H1 (cell line): Measurements from ENCODE around the gene MFAP4. TPM values are rescaled to one million over a fixed set of nuclear protein-coding genes. Genes with fewer than 3 reads are reported as not detected.

Experiments
- CTCF ChIA-PET: fragments of 300-600 bp; sonication (Branson Sonifier 250); formaldehyde crosslinking; loops from one replicate; lab custom pipeline; 2021; ENCODE audit not compliant: partially characterized antibody; lab: Charles Lee
- POLR2A ChIA-PET: fragments of 300-600 bp; sonication (Branson Sonifier 250); formaldehyde crosslinking; loops from one replicate; lab custom pipeline; 2021; ENCODE audit warnings: inconsistent platforms; ENCODE audit not compliant: partially characterized antibody; lab: Charles Lee
- DNase-seq, 2 experiments: peaks; one replicate each; pipeline versions ENCODE4 v3.0.0 to v3.0.0-alpha.2; 2010 to 2022; ENCODE audit warnings: low spot score in 2 of 2, low read depth in 1 of 2, mixed read lengths in 1 of 2
- FAIRE-seq: peaks from 2 replicates; lab custom pipeline; 2011; peaks lifted over from hg19 to GRCh38; lab: Jason Lieb, UNC
- H2AFZ ChIP-seq: 2 replicates; pipeline ENCODE4 v1.8.1; 2012; ENCODE audit warnings: low read length, inconsistent platforms
- H2AK5ac ChIP-seq: 2 replicates; pipeline ENCODE4 v1.6.1; 2013; ENCODE audit warnings: low read depth, low read length
- H2BK120ac ChIP-seq: replicated peaks from 2 replicates; pipeline ENCODE3; 2013; ENCODE audit warnings: low read depth, low read length, inconsistent platforms
- H2BK12ac ChIP-seq: 2 replicates; pipeline ENCODE4 v1.6.1; 2013; ENCODE audit warnings: low read depth, low read length
- H2BK15ac ChIP-seq: 2 replicates; pipeline ENCODE4 v1.6.1; 2013; ENCODE audit warnings: low read length
- H2BK20ac ChIP-seq: 2 replicates; pipeline ENCODE4 v1.6.1; 2013; ENCODE audit warnings: low read length
- H2BK5ac ChIP-seq: 2 replicates; pipeline ENCODE4 v1.6.1; 2013; ENCODE audit warnings: low read depth, low read length
- H3K14ac ChIP-seq: 2 replicates; pipeline ENCODE4 v1.6.1; 2013; ENCODE audit warnings: inconsistent platforms; ENCODE audit not compliant: insufficient read length
- H3K18ac ChIP-seq: 2 replicates; pipeline ENCODE4 v1.6.1; 2013; ENCODE audit warnings: low read length; ENCODE audit errors: extremely low read depth
- H3K23ac ChIP-seq: 2 replicates; pipeline ENCODE4 v1.6.1; 2013; ENCODE audit warnings: inconsistent platforms; ENCODE audit not compliant: insufficient read length
- H3K23me2 ChIP-seq: 2 replicates; pipeline ENCODE4 v1.6.1; 2013; ENCODE audit warnings: low read depth, low read length
- H3K27ac ChIP-seq: 2 replicates; pipeline ENCODE4 v1.6.1; 2011; ENCODE audit warnings: low read depth, low read length, inconsistent platforms
- H3K27me3 ChIP-seq, 4 experiments: replicated peaks in 1 of 4; 1 replicate in 1 of 4; 2 replicates in 3 of 4; pipeline versions ENCODE4 v1.6.1 to v1.8.1; 2011 to 2013; ENCODE audit warnings: low read length in 3 of 4, mild to moderate bottlenecking in 3 of 4, inconsistent platforms in 2 of 4, mixed read lengths in 2 of 4, moderate library complexity in 1 of 4; ENCODE audit not compliant: control insufficient read depth in 3 of 4, insufficient read depth in 3 of 4; ENCODE audit errors: extremely low read depth in 1 of 4
- H3K36me3 ChIP-seq, 4 experiments: 2 replicates each; pipeline versions ENCODE4 v1.6.1 to v1.8.1; 2011 to 2013; ENCODE audit warnings: mild to moderate bottlenecking in 4 of 4, low read length in 3 of 4, moderate library complexity in 2 of 4, control low read depth in 1 of 4, inconsistent platforms in 1 of 4; ENCODE audit not compliant: insufficient read depth in 4 of 4, control insufficient read depth in 2 of 4
- H3K4ac ChIP-seq: replicated peaks from 2 replicates; pipeline ENCODE3; 2013; ENCODE audit warnings: low read length, low read depth, mixed read lengths, inconsistent platforms; ENCODE audit not compliant: insufficient read length
- H3K4me1 ChIP-seq, 4 experiments: replicated peaks in 1 of 4; 1 replicate in 1 of 4; 2 replicates in 3 of 4; pipeline versions ENCODE4 v1.6.1 to v1.8.1; 2011 to 2013; ENCODE audit warnings: low read length in 3 of 4, inconsistent platforms in 2 of 4, mixed read lengths in 1 of 4; ENCODE audit not compliant: insufficient read depth in 4 of 4, control insufficient read depth in 3 of 4
- H3K4me2 ChIP-seq, 2 experiments: 2 replicates each; pipeline versions ENCODE4 v1.6.1 to v1.8.1; 2011 to 2013; ENCODE audit warnings: low read depth in 2 of 2, low read length in 2 of 2, control low read depth in 1 of 2, inconsistent platforms in 1 of 2, mild to moderate bottlenecking in 1 of 2; ENCODE audit not compliant: insufficient read depth in 1 of 2
- H3K4me3 ChIP-seq, 4 experiments: fragments of 200-600, 300-600 bp in 1 of 4; sonication (generic), shearing (Covaris generic), sonication (Bioruptor Twin) in 1 of 4; 2 replicates each; pipeline versions ENCODE4 v1.5.1 to v1.8.1; 2011 to 2016; ENCODE audit warnings: low read length in 4 of 4, low read depth in 3 of 4, control low read depth in 2 of 4, inconsistent platforms in 2 of 4, mild to moderate bottlenecking in 2 of 4, mixed read lengths in 1 of 4, moderate library complexity in 1 of 4; ENCODE audit not compliant: insufficient read depth in 2 of 4; ENCODE audit errors: extremely low read depth in 1 of 4
- H3K56ac ChIP-seq: replicated peaks from 2 replicates; pipeline ENCODE3; 2013; ENCODE audit warnings: low read depth, mild to moderate bottlenecking, mixed read lengths, low read length, inconsistent platforms; ENCODE audit not compliant: insufficient read length
- H3K79me1 ChIP-seq: 2 replicates; pipeline ENCODE4 v1.6.1; 2013; ENCODE audit warnings: low read depth, low read length, control low read depth
- H3K79me2 ChIP-seq, 2 experiments: 2 replicates each; pipeline versions ENCODE4 v1.6.1 to v1.8.1; 2012 to 2013; ENCODE audit warnings: low read length in 2 of 2, mild to moderate bottlenecking in 2 of 2, inconsistent platforms in 1 of 2; ENCODE audit not compliant: insufficient read depth in 2 of 2, control insufficient read depth in 1 of 2
- H3K9ac ChIP-seq, 4 experiments: replicated peaks in 1 of 4; 1 replicate in 1 of 4; 2 replicates in 3 of 4; pipeline versions ENCODE4 v1.6.1 to v1.8.1; 2011 to 2013; ENCODE audit warnings: low read depth in 3 of 4, low read length in 3 of 4, control low read depth in 2 of 4, mild to moderate bottlenecking in 2 of 4, moderate library complexity in 2 of 4, inconsistent platforms in 1 of 4; ENCODE audit errors: extremely low read depth in 1 of 4
- H3K9me3 ChIP-seq, 2 experiments: 2 replicates each; pipeline versions ENCODE4 v1.6.1 to v1.8.1; 2012 to 2013; ENCODE audit warnings: mild to moderate bottlenecking in 2 of 2, moderate library complexity in 2 of 2, control low read depth in 1 of 2, inconsistent platforms in 1 of 2, low read depth in 1 of 2, low read length in 1 of 2, mixed read lengths in 1 of 2; ENCODE audit not compliant: insufficient read depth in 2 of 2
- H4K20me1 ChIP-seq, 2 experiments: replicated peaks in 1 of 2; 2 replicates each; pipeline versions ENCODE3 to v1.8.1; 2011 to 2013; ENCODE audit warnings: inconsistent platforms in 2 of 2, low read length in 2 of 2, mild to moderate bottlenecking in 1 of 2; ENCODE audit not compliant: insufficient read depth in 2 of 2, control insufficient read depth in 1 of 2
- H4K5ac ChIP-seq: 2 replicates; pipeline ENCODE4 v1.6.1; 2013; ENCODE audit warnings: low read length, low read depth, mixed read lengths, inconsistent platforms; ENCODE audit not compliant: insufficient read length
- H4K8ac ChIP-seq: 2 replicates; pipeline ENCODE4 v1.8.0; 2013; ENCODE audit warnings: mild to moderate bottlenecking, moderate library complexity, low read length, inconsistent platforms; ENCODE audit not compliant: insufficient read depth; ENCODE audit errors: extremely low read depth
- H4K91ac ChIP-seq: replicated peaks from 2 replicates; pipeline ENCODE3; 2013; ENCODE audit warnings: low read length, mixed read lengths, inconsistent platforms; ENCODE audit not compliant: insufficient read length
- POLR2A ChIP-seq, 2 experiments: IDR thresholded peaks; 1 replicate in 1 of 2; 2 replicates in 1 of 2; pipeline ENCODE4 v1.6.1; 2011; ENCODE audit warnings: low read depth in 2 of 2, low read length in 2 of 2, mild to moderate bottlenecking in 2 of 2; ENCODE audit errors: control extremely low read depth in 1 of 2
- POLR2AphosphoS5 ChIP-seq: IDR thresholded peaks from 2 replicates; pipeline ENCODE4 v1.6.1; 2011; ENCODE audit warnings: low read depth, low read length
- TAF7 ChIP-seq: optimal IDR thresholded peaks from 2 replicates; pipeline ENCODE3; 2011; ENCODE audit warnings: low read depth, mild to moderate bottlenecking, inconsistent platforms, low read length, moderate library complexity, borderline replicate concordance
- WGBS, 2 experiments: shearing (Covaris generic) in 1 of 2; methylation state at CpG; one replicate each; pipeline versions ENCODE4 v1.1.6 to v1.1.7; 2013 to 2015; ENCODE audit warnings: low lambda C conversion rate in 2 of 2, mixed read lengths in 2 of 2, inconsistent platforms in 1 of 2, low coverage in 1 of 2, missing lambda C conversion rate in 1 of 2; ENCODE audit not compliant: insufficient replicate concordance in 2 of 2, insufficient coverage in 1 of 2, insufficient read length in 1 of 2; ENCODE audit errors: extremely low coverage in 1 of 2, missing lambda C conversion rate in 1 of 2; 5-methylcytosine and 5-hydroxymethylcytosine counted together
- polyA plus RNA-seq, 7 experiments: library from polyadenylated mRNA; depleted of rRNA in 3 of 7; stranded (reverse) in 5 of 7; unstranded in 2 of 7; fragments of >200 nt in 5 of 7; fragments of 200-250 nt in 2 of 7; gene quantifications; 1 replicate in 5 of 7; 2 replicates in 1 of 7; 4 replicates in 1 of 7; pipeline versions ENCODE4 v1.2.1 to v1.2.3, GENCODE V29; 2011 to 2013; ENCODE audit warnings: missing spikeins in 2 of 7, mixed read lengths in 2 of 7
- total RNA-seq: library from RNA; stranded (reverse); fragmentation: NEBNext Ultra II Directional; extraction: Animal tissue kit (Norgen Biotek cat#: 25700); gene quantifications from 2 replicates; pipeline ENCODE4 v1.2.1, GENCODE V29; 2021

MFAP4 gene
- total and polyA plus RNA-seq, 2 of the 8 experiments (the other 6 are each of a cell fraction or from before 2014, with no cell fraction given) = 3.1 to 3.6 TPM

DNA sequence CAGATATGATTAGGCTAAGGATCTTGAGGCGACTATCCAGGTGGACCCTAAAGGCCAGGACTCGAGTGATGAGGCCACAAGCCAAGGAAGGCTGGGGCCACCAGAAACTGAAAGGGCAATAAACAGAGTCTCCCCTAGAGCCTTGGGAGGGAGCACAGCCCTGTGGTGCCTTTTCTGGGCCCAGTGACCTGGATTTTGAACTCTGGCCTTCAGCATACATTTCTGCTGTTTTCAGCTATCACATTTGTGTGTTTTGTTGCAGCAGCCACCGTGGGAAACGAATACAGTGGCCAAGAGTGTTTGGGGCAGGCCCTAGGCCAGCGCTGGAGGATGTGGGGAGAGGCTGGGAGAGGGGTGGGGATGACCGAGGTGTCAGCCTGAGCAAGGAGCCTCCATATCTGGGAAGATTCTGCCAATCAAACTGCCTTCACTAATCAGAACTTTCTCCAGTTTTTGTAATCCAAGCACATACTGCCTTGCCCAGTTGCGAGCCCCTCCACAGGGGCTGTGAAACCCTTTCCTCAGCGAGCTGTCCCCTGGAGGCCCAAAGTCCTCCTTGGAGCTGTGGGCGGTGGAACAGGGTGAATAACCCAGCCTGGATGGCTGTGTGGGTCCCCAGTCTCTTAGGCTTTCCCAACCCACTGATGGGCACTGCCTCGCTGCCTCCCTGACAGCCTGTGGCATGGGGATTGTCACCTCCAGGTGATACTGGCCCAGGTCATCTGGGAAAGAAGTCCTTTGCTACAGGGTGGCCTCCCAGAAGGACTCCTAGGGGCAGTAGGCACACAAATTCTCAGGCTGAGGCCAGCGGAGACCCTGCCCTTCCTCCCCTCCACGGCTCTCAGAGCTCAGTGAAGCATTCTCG is 41.3 kb downstream of the MFAP4 start:
- Histone ChIP-seq H3K23ac (no peak overlapping the region), H3K56ac (no peak overlapping the region), H2BK15ac (no peak overlapping the region), H3K4ac (no peak overlapping the region), H2BK12ac (no peak overlapping the region), H3K18ac (no peak overlapping the region), H3K79me2 (no peaks in the 10 kb centered on the region), H3K36me3 (peaks cover 0 to 5% (median 2%) of the 10 kb centered on the region in 4 experiments; a peak in 2 of 8 replicates), H2BK20ac (no peak overlapping the region), H3K4me2 (no peak overlapping the region), H3K9me3 (no peaks in the 10 kb centered on the region)
- WGBS, 2 experiments = 91% methylated on average over 13 of the region's 13 CpGs; no CpG with 5 or more reads in 1 of the 2 experiments
- DNase-seq = no peak
- no peak for FAIRE-seq
- TF ChIP-seq POLR2AphosphoS5 = 0 out of 2 replicates have a peak, but pooled peaks have one; percentile 14
- TF ChIP-seq TAF7 = no peak
- TF ChIP-seq POLR2A (IDR thresholded peaks at IDR 0.05; ENCODE audit: control extremely low read depth in 1 of 2, low read depth in 2 of 2, low read length in 2 of 2) = peak in 1 of 2 experiments; percentile 40; a peak in 1 of 3 replicates
- TF ChIP-seq, all 59 proteins: peak for 2
- H2BK120ac ChIP-seq = no peak overlapping the region
- no peak overlapping the region for H2AFZ ChIP-seq
- peaks cover 0 to 7% (median under 1%) of the 10 kb centered on the region in 4 experiments; a peak in 3 of 7 replicates for H3K4me1 ChIP-seq
- peak overlapping the region; percentile 41 for H4K8ac ChIP-seq
- H3K23me2 ChIP-seq = no peaks in the 10 kb centered on the region
- peaks cover 0 to 1% of the 10 kb centered on the region in 2 experiments for H4K20me1 ChIP-seq
- H3K14ac ChIP-seq = no peak overlapping the region
- H3K27me3 ChIP-seq = no peaks in the 10 kb centered on the region
- no peak overlapping the region for H2BK5ac ChIP-seq
- H4K91ac ChIP-seq = no peak overlapping the region
- H2AK5ac ChIP-seq = no peak overlapping the region
- no peak overlapping the region for H4K5ac ChIP-seq
- no peak overlapping the region for H3K27ac ChIP-seq
- H3K4me3 ChIP-seq = no peak overlapping the region
- no peak overlapping the region for H3K9ac ChIP-seq
- CTCF ChIA-PET = interaction anchor here (0.7 to 1.6 kb wide), 4 partner anchors 8 to 416 kb away, joined by 3 to 7 read pairs (median 4); partner anchors contain the start of gene B9D1
- POLR2A ChIA-PET = interaction anchor here (0.8 to 1.6 kb wide), 3 partner anchors 12 to 98 kb away, joined by 4 to 6 read pairs (median 4); partner anchors contain the start of gene B9D1
- no peaks in the 10 kb centered on the region for H3K79me1 ChIP-seq
